Activated B cell treated with CpG ODN at 0.5 μM for 24 hours (primary cell): ENCODE data around the gene CEP89. TPM values are rescaled to one million over a fixed set of nuclear protein-coding genes. Genes with fewer than 3 reads are reported as not detected.

Experiments used
- ATAC-seq: fragments of 200-7000 bp; cut with Tn5 transposase; one replicate; pipeline ENCODE4 v1.10.0; 2021; ENCODE audit warnings: low read depth, mild to moderate bottlenecking, moderate library complexity
- CTCF ChIA-PET: fragments of 350-600 bp; sonication (Branson Sonifier 250); formaldehyde crosslinking; loops from one replicate; lab custom pipeline; 2021; ENCODE audit warnings: antibody characterized with exemption; lab: Charles Lee
- POLR2A ChIA-PET: fragments of 350-600 bp; sonication (Branson Sonifier 250); formaldehyde crosslinking; loops from one replicate; lab custom pipeline; 2021; ENCODE audit warnings: antibody characterized with exemption; lab: Charles Lee
- DNase-seq: peaks from one replicate; pipeline ENCODE4 v3.0.0; 2022
- H3K27ac Mint-ChIP-seq: one replicate; pipeline ENCODE4 v1.8.0; 2020; ENCODE audit warnings: mixed read lengths
- H3K27me3 Mint-ChIP-seq: one replicate; pipeline ENCODE4 v1.8.0; 2021; ENCODE audit warnings: mixed read lengths
- H3K36me3 Mint-ChIP-seq: one replicate; pipeline ENCODE4 v1.8.0; 2021; ENCODE audit warnings: low read depth, mixed read lengths
- H3K4me1 Mint-ChIP-seq: one replicate; pipeline ENCODE4 v1.8.0; 2021; ENCODE audit warnings: mixed read lengths
- H3K4me3 Mint-ChIP-seq: one replicate; pipeline ENCODE4 v1.8.0; 2020; ENCODE audit warnings: mild to moderate bottlenecking, mixed read lengths
- H3K9me3 Mint-ChIP-seq: one replicate; pipeline ENCODE4 v1.8.0; 2020; ENCODE audit warnings: mixed read lengths
- intact Hi-C: fragments of 100-400 bp; cut with micrococcal nuclease; formaldehyde crosslinking; loops from one replicate; pipeline ENCODE4 v1.15.1; 2024
- total RNA-seq: library from RNA; stranded (reverse); gene quantifications from 2 replicates; pipeline ENCODE4 v1.2.3, GENCODE V29; 2022
- TF ChIP-seq, protein P1 (sequence below): fragments of 200-600 bp; IDR thresholded peaks from one replicate; pipeline ENCODE4 v1.8.0; 2022; ENCODE audit warnings: antibody characterized with exemption, mild to moderate bottlenecking

Gene CEP89
- total RNA-seq, 1 donor from 2014 or later: 19.4 TPM

GRCh38 chr19:32908641-32909190 lies 63.0 kb downstream of the CEP89 start:
- ChIA-PET POLR2A (no interaction called here), CTCF (no interaction called here)
- no peak for ATAC-seq
- TF ChIP-seq, protein P1, sequence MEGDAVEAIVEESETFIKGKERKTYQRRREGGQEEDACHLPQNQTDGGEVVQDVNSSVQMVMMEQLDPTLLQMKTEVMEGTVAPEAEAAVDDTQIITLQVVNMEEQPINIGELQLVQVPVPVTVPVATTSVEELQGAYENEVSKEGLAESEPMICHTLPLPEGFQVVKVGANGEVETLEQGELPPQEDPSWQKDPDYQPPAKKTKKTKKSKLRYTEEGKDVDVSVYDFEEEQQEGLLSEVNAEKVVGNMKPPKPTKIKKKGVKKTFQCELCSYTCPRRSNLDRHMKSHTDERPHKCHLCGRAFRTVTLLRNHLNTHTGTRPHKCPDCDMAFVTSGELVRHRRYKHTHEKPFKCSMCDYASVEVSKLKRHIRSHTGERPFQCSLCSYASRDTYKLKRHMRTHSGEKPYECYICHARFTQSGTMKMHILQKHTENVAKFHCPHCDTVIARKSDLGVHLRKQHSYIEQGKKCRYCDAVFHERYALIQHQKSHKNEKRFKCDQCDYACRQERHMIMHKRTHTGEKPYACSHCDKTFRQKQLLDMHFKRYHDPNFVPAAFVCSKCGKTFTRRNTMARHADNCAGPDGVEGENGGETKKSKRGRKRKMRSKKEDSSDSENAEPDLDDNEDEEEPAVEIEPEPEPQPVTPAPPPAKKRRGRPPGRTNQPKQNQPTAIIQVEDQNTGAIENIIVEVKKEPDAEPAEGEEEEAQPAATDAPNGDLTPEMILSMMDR: no peak
- no peaks in the 10 kb centered on the region for H3K27me3 Mint-ChIP-seq
- DNase-seq: no peak
- no peak overlapping the region for H3K4me3 Mint-ChIP-seq
- no peaks in the 10 kb centered on the region for H3K4me1 Mint-ChIP-seq
- intact Hi-C loops: no loop called here
- no peak overlapping the region for H3K27ac Mint-ChIP-seq
- H3K36me3 Mint-ChIP-seq: peaks cover 51% of the 10 kb centered on the region
- peaks cover 10% of the 10 kb centered on the region for H3K9me3 Mint-ChIP-seq

GRCh38 chr19:32902448-32902847 lies 69.3 kb downstream of the CEP89 start:
- Mint-ChIP-seq H3K9me3 (peaks cover 10% of the 10 kb centered on the region), H3K27ac (no peak overlapping the region), H3K4me3 (no peak overlapping the region), H3K27me3 (no peaks in the 10 kb centered on the region), H3K4me1 (no peaks in the 10 kb centered on the region), H3K36me3 (peaks cover 49% of the 10 kb centered on the region)
- ATAC-seq (no peak), DNase-seq (no peak)
- intact Hi-C loops: no loop called here
- ChIA-PET POLR2A (no interaction called here), CTCF (no interaction called here)
- TF ChIP-seq, protein P1: no peak

- Mint-ChIP-seq H3K4me1 (peaks cover 3% of the 10 kb centered on the region), H3K4me3 (no peak overlapping the region), H3K27ac (no peak overlapping the region), H3K36me3 (peaks cover 50% of the 10 kb centered on the region), H3K9me3 (peaks cover 10% of the 10 kb centered on the region), H3K27me3 (no peaks in the 10 kb centered on the region)
- ATAC-seq: no peak
- TF ChIP-seq, protein P1: no peak
- ChIA-PET POLR2A (no interaction called here), CTCF (no interaction called here)
- intact Hi-C loops: no loop called here
- DNase-seq: no peak
These were observed 70.1 kb downstream of the CEP89 start for GRCh38 chr19:32901504-32902161.

- DNase-seq (no peak), ATAC-seq (no peak)
- CTCF ChIA-PET: no interaction called here
- Mint-ChIP-seq H3K27me3 (no peaks in the 10 kb centered on the region), H3K4me3 (no peak overlapping the region), H3K9me3 (peaks cover 13% of the 10 kb centered on the region), H3K36me3 (peaks cover 68% of the 10 kb centered on the region), H3K27ac (no peak overlapping the region), H3K4me1 (peaks cover 9% of the 10 kb centered on the region)
- TF ChIP-seq, protein P1: no peak
- POLR2A ChIA-PET: no interaction called here
- intact Hi-C loops: no loop called here
These were observed 75.1 kb downstream of the CEP89 start for GRCh38 chr19:32896516-32897214.

DNA sequence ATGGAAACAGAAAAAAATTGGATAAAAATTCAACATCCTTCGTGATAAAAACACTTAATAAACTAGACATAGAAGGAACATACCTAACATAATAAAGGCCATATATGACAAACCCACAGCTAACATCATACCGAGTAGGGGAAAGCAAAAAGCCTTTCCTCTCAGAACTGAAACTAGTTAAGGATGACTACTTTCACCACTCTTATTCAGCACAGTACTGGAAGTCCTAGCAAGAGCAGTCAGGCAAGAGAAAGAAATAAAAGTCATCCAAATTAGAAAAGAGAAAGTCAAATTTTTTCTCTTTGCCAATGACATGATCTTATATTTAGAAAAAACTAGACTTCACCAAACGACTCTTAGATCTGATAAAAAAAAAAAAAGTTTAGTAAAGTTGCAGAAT lies 76.4 kb downstream of the CEP89 start:
- H3K4me3 Mint-ChIP-seq: no peak overlapping the region
- intact Hi-C loops: no loop called here
- ChIA-PET POLR2A (interaction anchor here (0.6 kb wide), 1 partner anchor 183 kb away, joined by 12 read pairs; no protein-coding TSS in a partner anchor), CTCF (no interaction called here)
- peaks cover 66% of the 10 kb centered on the region for H3K36me3 Mint-ChIP-seq
- H3K27me3 Mint-ChIP-seq: no peaks in the 10 kb centered on the region
- peaks cover 18% of the 10 kb centered on the region for H3K9me3 Mint-ChIP-seq
- H3K27ac Mint-ChIP-seq: no peak overlapping the region
- DNase-seq (no peak), ATAC-seq (no peak)
- H3K4me1 Mint-ChIP-seq: peaks cover 9% of the 10 kb centered on the region
- TF ChIP-seq, protein P1: no peak
